ES-I3 (cell line): ENCODE results near the gene TMED6.
"Not testable (repeated sequence)": the region's sequence is repeated elsewhere in the genome, so short reads cannot be mapped to it uniquely, and the experiment has no call there.

Experiments used
- H3K36me3 ChIP-seq: 2 replicates; pipeline ENCODE4 v1.6.1; 2013; ENCODE audit warnings: mild to moderate bottlenecking, low read length, control low read depth, moderate library complexity; ENCODE audit not compliant: insufficient read depth
- H3K4me1 ChIP-seq: 2 replicates; pipeline ENCODE4 v1.6.1; 2013; ENCODE audit warnings: mild to moderate bottlenecking, control low read depth, low read length; ENCODE audit not compliant: insufficient read depth
- H3K9ac ChIP-seq: 2 replicates; pipeline ENCODE4 v1.6.1; 2013; ENCODE audit warnings: low read depth, mild to moderate bottlenecking, low read length, moderate library complexity
- H3K9me3 ChIP-seq: 2 replicates; pipeline ENCODE4 v1.6.1; 2013; ENCODE audit warnings: mild to moderate bottlenecking, low read length, moderate library complexity; ENCODE audit not compliant: control insufficient read depth, insufficient read depth

The TMED6 gene

GRCh38 chr16:69373019-69373418, 21.4 kb upstream of the TMED6 start:
- H3K4me1 ChIP-seq, result no peaks in the 10 kb centered on the region
- H3K36me3 ChIP-seq, result peaks cover 21% of the 10 kb centered on the region
- H3K9ac ChIP-seq, result no peak overlapping the region
- H3K9me3 ChIP-seq, result no peaks in the 10 kb centered on the region

GRCh38 chr16:69371564-69371963, 20.0 kb upstream of the TMED6 start:
- Histone ChIP-seq H3K4me1 (no peaks in the 10 kb centered on the region), H3K9me3 (no peaks in the 10 kb centered on the region), H3K36me3 (peaks cover 20% of the 10 kb centered on the region), H3K9ac (no peak overlapping the region)

DNA sequence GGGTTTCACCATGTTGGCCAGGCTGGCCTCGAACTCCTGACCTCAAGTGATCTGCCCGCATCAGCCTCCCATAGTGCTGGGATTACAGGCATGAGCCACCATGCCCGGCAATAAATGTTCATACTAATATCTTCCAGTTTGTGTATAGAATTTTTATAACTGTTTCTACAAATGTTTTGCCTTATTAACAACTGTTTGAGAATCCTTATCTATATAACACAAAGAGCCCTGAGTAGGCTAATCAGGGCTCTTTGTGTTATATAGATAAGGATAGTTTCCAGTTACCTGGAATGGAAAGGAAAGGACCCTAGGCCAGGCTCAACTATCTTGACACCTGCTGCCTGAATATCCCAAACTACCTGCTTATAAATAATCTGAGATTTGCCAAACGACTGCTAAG, 17.3 kb upstream of the TMED6 start:
- H3K4me1 ChIP-seq, result no peaks in the 10 kb centered on the region
- peaks cover 30% of the 10 kb centered on the region for H3K36me3 ChIP-seq
- H3K9me3 ChIP-seq, result no peaks in the 10 kb centered on the region
- H3K9ac ChIP-seq, result no peak overlapping the region

DNA sequence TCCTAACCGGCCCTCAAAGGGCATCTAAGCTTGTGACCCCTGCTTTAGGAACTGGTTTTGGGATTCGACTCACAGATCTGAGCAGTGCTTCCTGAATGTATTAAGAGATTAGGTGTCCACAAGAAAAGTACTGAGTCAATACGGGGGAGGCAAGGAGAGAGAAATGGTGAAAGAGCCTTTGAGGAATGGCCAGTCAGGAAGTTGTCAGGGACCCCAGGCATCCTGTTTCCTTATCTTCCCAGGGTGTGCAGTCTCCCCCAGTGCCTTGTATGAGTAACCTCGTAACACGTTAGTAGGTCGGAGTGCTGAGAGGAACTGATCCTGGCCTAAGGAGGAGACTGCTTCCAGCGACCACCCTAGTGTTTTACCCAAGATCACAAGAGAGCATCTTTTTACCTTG, 16.4 kb upstream of the TMED6 start:
- Histone ChIP-seq H3K4me1 (no peaks in the 10 kb centered on the region), H3K9me3 (no peaks in the 10 kb centered on the region), H3K36me3 (peaks cover 29% of the 10 kb centered on the region), H3K9ac (no peak overlapping the region)

GRCh38 chr16:69366431-69366830, 14.8 kb upstream of the TMED6 start:
- Histone ChIP-seq H3K9ac (no peak overlapping the region), H3K4me1 (no peaks in the 10 kb centered on the region), H3K36me3 (peaks cover 22% of the 10 kb centered on the region), H3K9me3 (no peaks in the 10 kb centered on the region)

DNA sequence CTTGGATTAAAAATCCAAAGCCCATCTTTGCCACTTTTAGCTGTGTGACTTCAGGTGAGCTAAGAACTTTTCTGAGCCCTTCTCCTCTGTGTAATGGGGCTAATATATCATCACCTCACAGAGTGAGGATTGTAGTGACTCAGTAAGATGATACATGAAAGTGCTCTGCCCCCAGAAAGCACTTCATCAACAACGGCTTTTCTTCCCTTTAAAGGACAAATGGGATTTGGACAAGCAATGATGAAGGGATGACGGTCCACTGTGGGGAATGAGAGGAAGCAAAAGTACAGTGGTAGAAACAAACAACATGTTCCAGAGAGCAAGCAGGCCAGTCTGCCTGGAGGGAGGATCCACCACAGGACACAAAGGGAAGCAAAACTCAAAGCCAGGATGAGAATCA, 14.3 kb upstream of the TMED6 start:
- Histone ChIP-seq H3K9me3 (no peaks in the 10 kb centered on the region), H3K9ac (no peak overlapping the region), H3K4me1 (no peaks in the 10 kb centered on the region), H3K36me3 (peaks cover 21% of the 10 kb centered on the region)

DNA sequence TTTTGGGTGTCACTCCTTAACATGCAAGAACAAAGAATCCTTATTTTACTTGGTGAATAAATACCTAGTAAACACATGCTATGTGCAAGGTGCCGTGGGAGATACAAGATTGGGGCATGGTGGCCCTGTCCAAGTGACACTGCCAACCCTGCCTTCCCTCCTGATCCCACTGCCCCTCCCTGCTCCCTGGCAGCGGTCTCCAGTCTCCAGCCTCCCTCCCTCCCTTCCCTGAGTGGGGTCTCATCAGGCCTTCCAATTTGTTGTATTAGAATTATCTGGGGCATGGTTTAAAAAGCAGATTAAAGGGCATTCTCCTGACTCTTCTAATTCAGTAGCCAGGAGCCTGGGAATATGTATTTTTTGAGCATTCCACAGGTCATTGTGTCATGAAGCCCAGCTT, 12.5 kb upstream of the TMED6 start:
- Histone ChIP-seq H3K9me3 (no peaks in the 10 kb centered on the region), H3K36me3 (peaks cover 13% of the 10 kb centered on the region), H3K9ac (no peak overlapping the region), H3K4me1 (no peaks in the 10 kb centered on the region)

GRCh38 chr16:69363281-69363717, 11.7 kb upstream of the TMED6 start:
- Histone ChIP-seq H3K36me3 (peaks cover 13% of the 10 kb centered on the region), H3K9ac (no peak overlapping the region), H3K4me1 (no peaks in the 10 kb centered on the region), H3K9me3 (no peaks in the 10 kb centered on the region)

DNA sequence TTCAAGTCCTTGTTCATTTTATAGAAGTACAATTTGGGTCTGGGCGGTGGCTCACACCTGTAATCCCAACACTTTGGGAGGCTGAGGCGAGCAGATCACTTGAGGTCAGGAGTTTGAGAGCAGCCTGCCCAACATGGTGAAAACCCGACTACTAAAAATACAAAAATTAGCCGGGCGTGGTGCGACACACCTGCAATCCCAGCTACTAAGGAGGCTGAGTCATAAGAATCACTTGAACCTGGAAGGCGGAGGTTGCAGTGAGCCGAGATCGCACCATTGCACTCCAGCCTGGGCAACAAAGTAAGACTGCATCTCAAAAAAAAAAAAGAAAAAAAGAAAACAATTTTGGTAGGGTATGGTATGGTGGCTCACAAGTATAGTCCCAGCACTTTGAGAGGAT, 8.5 kb upstream of the TMED6 start:
- not testable (repeated sequence) for H3K4me1 ChIP-seq, H3K36me3 ChIP-seq

GRCh38 chr16:69350536-69351133, 951 bp downstream of the TMED6 start:
- no peaks in the 10 kb centered on the region; the same call in 1 of the 2 replicates for H3K36me3 ChIP-seq
- H3K9me3 ChIP-seq, result no peaks in the 10 kb centered on the region
- no peak overlapping the region for H3K9ac ChIP-seq
- no peaks in the 10 kb centered on the region for H3K4me1 ChIP-seq

More for the DNA sequence above, 8.5 kb upstream of the TMED6 start:
- not testable (repeated sequence) for H3K9ac ChIP-seq, H3K9me3 ChIP-seq

GRCh38 chr16:69349536-69349935, 2.0 kb downstream of the TMED6 start:
- H3K9me3 ChIP-seq, result no peaks in the 10 kb centered on the region
- no peak overlapping the region for H3K9ac ChIP-seq
- H3K36me3 ChIP-seq, result no peaks in the 10 kb centered on the region
- no peaks in the 10 kb centered on the region for H3K4me1 ChIP-seq

GRCh38 chr16:69348222-69348621, 3.4 kb downstream of the TMED6 start:
- Histone ChIP-seq H3K9me3 (no peaks in the 10 kb centered on the region), H3K36me3 (0 out of 2 replicates have a peak, but pooled peaks cover 3% of the 10 kb centered on the region), H3K4me1 (no peaks in the 10 kb centered on the region), H3K9ac (no peak overlapping the region)

DNA sequence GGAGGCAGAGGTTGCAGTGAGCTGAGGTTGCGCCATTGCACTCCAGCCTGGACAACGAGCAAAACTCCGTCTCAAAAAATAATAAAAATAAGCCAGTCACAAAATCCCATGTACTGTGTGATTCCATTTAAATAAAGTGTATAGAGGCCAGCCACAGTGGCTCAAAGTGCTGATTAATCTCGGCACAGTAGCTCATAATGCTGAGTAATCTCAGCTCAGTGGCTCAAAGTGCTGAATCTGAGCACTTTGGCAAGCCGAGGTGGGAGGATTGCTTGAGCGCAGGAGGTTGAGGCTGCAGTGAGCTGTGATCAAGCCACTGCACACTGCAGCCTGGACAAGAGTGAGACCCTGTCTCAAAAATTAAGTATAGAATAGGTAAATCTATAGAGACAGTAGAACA, 4.9 kb downstream of the TMED6 start:
- no peaks in the 10 kb centered on the region for H3K9me3 ChIP-seq
- H3K9ac ChIP-seq, result no peak overlapping the region
- peaks cover 4% of the 10 kb centered on the region; the same call in 1 of the 2 replicates for H3K36me3 ChIP-seq
- no peaks in the 10 kb centered on the region for H3K4me1 ChIP-seq

- H3K36me3 ChIP-seq, result peaks cover 11% of the 10 kb centered on the region
- no peak overlapping the region for H3K9ac ChIP-seq
- no peaks in the 10 kb centered on the region for H3K9me3 ChIP-seq
- H3K4me1 ChIP-seq, result no peaks in the 10 kb centered on the region
Measured at GRCh38 chr16:69345923-69346322, 5.7 kb downstream of the TMED6 start.

- Histone ChIP-seq H3K9ac (no peak overlapping the region), H3K9me3 (no peaks in the 10 kb centered on the region), H3K4me1 (no peaks in the 10 kb centered on the region), H3K36me3 (peaks cover 12% of the 10 kb centered on the region)
Measured at GRCh38 chr16:69344171-69344570, 7.4 kb downstream of the TMED6 start.
